ENCODE measurements around the gene LAMTOR5.

The LAMTOR5 gene

DNA sequence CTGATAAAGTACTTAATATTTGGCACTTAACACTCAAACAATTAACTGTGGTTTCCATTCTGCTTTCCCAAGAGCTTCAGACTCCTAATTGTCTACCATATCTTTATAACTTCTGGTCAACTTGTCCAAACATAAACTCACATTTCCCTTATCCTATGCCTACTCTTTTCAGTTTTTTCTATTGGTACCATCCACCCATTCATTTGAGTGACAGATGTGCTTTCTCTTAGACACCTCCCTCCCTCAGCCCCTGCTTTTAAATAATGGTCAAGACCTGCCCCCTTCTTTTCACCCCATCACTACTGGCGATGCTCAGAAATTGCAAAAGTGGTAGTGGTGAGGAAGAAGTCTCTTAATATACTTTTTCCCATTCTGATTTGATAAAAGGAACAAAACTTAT is 22.1 kb downstream of the LAMTOR5 start:
- DNase-seq: no peak

DNA sequence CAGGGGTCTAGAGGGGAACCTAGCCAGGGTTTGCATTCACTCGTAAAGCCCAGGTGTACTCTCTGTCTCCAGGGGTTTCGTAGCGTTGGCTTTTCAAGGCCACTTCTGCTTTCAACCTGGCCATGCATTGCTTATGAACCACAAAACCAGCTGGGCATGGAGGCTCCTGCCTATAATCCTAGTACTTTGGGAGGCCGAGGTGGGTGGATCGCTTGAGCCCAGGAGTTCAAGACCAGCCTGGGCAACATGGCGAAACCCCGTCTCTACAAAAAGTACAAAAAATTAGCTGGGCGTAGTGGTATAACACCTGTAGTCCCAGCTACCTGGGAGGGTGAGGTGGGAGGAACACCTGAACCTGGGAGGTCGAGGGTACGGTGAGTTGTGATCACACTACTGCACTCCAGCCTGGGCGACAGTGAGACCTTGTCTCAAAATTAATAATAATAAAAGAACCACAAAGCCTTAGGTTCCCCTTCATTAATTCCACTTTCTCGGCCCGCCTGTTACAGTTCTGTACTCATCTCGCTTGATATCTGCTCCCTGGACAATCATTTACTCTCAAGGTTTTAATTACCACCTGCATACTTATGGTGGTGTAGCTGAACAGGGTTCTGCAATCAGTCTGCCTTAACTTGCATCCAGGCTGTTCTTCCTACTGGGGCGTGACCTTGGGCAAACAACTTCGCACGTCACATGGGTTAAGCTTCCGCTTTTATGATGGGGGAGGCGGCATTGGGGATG is 22.7 kb downstream of the LAMTOR5 start:
- DNase-seq: no peak

DNA sequence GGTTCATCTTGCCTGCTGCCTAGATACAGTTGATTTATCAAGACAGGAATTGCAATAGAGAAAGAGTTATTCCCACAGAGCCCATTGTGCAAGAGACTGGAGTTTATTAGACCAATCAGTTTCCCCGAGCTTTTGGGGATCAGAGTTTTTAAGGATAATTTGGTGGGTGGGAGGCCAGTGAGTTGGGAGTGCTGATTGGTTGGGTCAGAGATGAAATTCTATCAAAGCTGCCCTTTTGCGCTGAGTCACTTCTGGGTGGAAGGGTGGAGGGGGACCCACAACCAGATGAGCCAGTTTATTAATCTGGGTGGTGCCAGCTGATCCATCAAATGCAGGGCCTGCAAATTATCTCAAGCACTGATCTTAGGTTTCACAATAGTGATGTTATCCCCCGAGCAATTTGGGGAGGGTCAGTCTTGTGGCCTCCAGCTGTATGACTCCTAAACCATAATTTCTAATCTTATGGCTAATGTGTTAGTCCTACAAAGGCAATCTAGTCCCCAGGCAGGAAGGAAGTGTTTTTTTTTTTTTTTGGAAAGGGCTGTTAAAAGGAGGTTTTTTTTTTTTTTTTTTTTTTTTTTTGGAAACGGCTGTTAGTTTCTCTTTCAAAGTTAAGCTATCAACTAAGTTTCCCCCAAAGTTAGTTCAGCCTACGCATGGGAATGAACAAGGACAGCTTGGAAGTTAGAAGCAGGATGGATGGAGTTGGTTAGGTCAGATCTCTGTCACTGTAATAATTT is 24.1 kb downstream of the LAMTOR5 start:
- DNase-seq: no peak

DNA sequence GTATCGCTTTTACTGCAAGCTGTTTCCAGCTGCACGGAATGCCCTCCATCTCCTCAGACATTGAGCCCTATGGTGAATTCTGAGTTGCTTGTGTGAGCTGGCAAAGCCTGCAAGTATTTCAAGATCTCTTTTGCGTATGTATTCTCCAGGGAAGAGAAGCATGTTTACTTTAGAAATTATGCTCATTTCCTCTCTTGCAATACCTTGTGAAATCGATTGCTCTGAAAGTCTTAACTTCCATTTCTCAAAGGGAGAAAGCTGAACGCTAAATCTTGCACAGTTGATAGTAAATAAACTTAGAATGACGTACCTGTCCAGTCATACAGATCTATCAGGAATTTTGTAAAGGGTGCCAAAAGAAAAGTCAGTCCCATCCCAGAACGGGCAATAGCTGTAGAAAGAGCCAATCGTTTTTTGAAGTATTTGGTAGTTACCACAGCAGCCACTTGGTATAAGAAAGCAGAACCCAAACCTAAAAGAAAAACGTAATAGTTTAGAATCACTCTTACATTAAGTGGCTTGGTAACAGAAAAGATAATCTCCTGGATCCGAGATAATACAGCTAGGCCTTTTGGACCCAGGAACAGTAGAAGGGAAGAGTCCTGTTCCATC is 26.7 kb downstream of the LAMTOR5 start:
- DNase-seq: no peak

DNA sequence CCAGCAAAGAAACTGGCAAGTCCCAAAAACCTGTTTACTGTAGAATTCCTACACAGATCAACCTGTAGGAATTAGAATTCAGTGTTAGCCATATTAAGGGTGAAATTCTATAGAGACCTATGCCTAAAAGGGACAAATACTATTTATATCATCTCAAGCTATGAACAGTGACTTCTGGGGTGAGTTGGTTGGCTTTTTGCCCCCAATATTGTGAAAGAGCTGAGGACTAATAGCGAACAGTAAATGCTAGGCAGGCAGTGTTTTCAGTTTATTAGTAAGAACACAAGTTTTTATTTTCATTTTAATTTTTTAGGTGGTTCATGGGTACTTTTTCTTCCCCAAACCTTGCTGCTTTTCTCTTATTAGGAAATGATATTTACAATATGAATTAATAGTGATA is 32.0 kb downstream of the LAMTOR5 start:
- DNase-seq: no peak

DNA sequence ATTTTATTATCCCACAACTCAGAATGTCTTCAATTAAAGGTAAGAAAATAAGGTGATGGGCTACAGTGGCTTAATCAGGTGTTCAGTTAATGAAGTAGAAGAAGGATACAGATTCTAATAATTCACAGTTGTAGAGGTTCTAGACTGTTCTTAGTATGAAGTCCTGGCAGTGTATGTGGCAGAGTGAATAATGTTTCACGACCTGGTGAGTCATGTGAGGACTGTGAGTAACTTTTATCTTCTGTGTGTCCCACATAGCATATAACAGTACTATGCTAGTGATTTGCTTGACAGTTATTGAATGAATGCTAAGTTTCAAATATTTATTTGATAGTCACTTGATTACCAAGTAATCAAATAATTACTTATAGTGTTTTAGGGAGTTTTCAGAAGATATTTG is 36.7 kb downstream of the LAMTOR5 start:
- DNase-seq: no peak

DNA sequence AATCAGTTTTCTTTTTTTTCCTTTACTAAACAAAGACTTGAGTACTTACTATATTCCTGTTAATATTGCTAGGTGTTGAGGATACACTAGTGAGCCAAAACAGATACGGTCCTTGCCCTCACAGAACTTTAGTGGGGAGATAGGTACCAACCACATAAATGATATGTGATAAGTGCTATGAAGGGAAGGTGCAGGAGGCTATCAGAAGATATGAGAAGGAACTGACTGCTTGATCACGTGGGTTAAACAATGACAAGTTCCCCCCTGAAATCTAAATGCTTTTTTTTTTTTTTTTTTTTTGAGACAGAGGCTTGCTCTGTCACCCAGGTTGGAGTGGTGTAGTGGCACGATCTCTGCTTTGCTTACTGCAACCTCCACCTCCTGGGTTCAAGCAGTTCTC is 43.3 kb downstream of the LAMTOR5 start:
- DNase-seq: no peak

DNA sequence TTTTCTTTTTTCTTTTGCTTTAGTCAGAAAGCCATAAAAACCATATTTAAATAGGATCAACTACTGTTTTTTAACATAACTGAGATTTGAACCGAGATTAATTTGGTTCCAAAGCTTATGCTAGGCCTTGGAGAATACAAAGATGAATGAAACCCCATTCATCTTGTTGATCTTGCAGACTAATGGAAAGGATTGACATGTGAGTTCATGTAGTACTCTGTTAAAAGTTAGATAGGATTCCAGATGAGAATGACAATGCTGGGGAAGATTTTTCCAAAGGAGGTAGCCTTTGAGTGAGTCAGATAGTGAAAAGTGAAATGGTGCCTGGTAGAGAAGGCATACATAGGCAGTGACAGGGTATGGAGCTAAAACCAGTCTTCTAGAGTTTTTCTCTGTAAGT is 45.6 kb downstream of the LAMTOR5 start:
- no peak for DNase-seq

DNA sequence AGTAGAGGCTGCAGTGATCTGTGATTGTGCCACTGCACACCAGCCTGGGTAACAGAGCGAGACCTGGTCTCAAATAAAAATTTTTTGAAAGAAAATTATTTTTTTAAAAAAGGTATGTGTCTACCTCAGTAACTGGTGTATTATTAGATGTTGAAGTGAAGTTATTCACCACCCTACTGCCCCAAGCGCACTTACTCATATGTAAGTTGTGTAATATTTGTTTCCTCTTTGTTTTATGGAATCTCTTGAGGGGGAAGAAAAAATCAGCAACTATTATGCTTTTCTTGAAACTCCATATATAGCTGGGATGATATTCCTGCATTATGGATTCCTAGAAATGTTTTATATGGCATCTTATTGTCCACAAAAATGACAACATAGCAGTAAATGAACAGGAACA is 47.1 kb downstream of the LAMTOR5 start:
- no peak for DNase-seq

DNA sequence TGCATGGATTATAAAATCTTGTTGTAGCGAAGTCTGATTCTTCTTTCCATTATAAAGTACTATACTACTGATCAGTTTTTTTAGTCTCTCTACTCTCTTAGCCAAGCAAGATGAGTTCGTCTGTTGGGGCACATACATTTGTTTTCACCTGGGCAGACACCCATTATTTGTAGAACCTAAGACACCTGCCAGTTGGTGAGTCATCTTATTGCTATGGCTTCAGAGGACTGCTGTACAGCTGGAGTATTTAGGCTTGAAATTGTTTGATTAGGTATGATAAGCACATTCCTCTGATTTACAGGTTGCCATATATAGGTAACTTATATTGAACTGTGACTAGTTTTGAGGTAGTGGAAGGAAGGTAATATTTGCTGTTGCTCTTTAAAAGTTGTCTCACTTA is 51.1 kb downstream of the LAMTOR5 start:
- no peak for DNase-seq

DNA sequence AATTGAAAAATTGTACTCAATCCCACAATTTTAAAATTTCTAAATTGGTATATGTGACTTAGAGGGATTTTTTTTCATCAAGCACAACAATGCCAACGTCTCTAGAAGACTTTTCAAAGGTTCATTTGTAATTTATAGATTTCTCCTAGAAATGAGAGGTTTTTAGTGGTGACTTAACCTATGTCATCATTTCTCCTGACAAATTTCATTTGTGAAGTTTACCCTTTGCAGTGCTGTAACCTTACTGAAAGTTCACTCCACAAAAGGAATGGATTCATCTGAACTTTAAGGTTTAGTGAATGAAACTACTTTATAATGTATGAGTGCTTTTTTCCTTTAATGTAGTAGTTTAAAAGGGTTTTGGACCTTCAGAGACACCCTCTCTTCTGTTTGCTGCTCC is 52.2 kb downstream of the LAMTOR5 start:
- no peak for DNase-seq
